ENCODE data around the gene CD34.

- no peak for TF ChIP-seq POLR2A (IDR thresholded peaks at IDR 0.05; ENCODE audit: low read depth, low read length)
- no peak for TF ChIP-seq POLR2AphosphoS5 (IDR thresholded peaks at IDR 0.05; ENCODE audit: low read depth, low read length)
- TF ChIP-seq TAF1 (IDR thresholded peaks at IDR 0.05; ENCODE audit: low read depth, low read length) = no peak
- TF ChIP-seq PAX5 (IDR thresholded peaks at IDR 0.05; ENCODE audit: insufficient read depth, low read length, severe bottlenecking) = no peak
- no peak for TF ChIP-seq SPI1 (IDR thresholded peaks at IDR 0.05; ENCODE audit: low read depth, low read length)
Measured at GRCh38 chr1:207908107-207908734, 2.7 kb downstream of the CD34 start.
